IMR-90 (cell line): Measurements from ENCODE around the gene KITLG. TPM values are rescaled to one million over a fixed set of nuclear protein-coding genes. Genes with fewer than 3 reads are reported as not detected.

Experiments
- ATAC-seq: fragments of 200-7000 bp; cut with Tn5 transposase; 2 replicates; pipeline ENCODE4 v1.9.1; 2020; ENCODE audit warnings: low read depth, mild to moderate bottlenecking, moderate library complexity
- BruUV-seq: library from RNA; stranded (reverse); fragments of 400-500 nt; replicated peaks from 2 replicates; lab custom pipeline; 2021; lab: Mats Ljungman, UMichigan
- CTCF ChIA-PET: fragments of 300-600 bp; formaldehyde crosslinking; extraction: SDS; loops from one replicate; lab custom pipeline; 2021; ENCODE audit warnings: antibody characterized with exemption; lab: Yijun Ruan, JAX
- POLR2A ChIA-PET: fragments of 300-600 bp; sonication (Branson Sonifier 250); formaldehyde crosslinking; loops from one replicate; lab custom pipeline; 2022; ENCODE audit warnings: antibody characterized with exemption; ENCODE audit not compliant: unreplicated experiment; lab: Charles Lee
- DNase-seq: peaks from one replicate; pipeline ENCODE4 v3.0.0; 2013
- H2AFZ ChIP-seq: replicated peaks from 2 replicates; pipeline ENCODE3; 2013; ENCODE audit warnings: low read length, mild to moderate bottlenecking; ENCODE audit not compliant: poor library complexity
- H2AK5ac ChIP-seq: 2 replicates; pipeline ENCODE4 v1.6.1; 2013; ENCODE audit warnings: low read depth, low read length, inconsistent platforms
- H2AK9ac ChIP-seq: replicated peaks from 2 replicates; pipeline ENCODE3; 2013; ENCODE audit warnings: mild to moderate bottlenecking, low read depth, low read length, moderate library complexity; ENCODE audit not compliant: poor library complexity
- H2BK120ac ChIP-seq: 2 replicates; pipeline ENCODE4 v1.6.1; 2013; ENCODE audit warnings: low read depth, low read length, inconsistent platforms
- H2BK15ac ChIP-seq: 3 replicates; pipeline ENCODE4 v1.6.1; 2013; ENCODE audit warnings: low read depth, low read length, inconsistent platforms
- H2BK20ac ChIP-seq: 2 replicates; pipeline ENCODE4 v1.6.1; 2013; ENCODE audit warnings: low read depth, mild to moderate bottlenecking, inconsistent platforms, low read length, moderate library complexity
- H2BK5ac ChIP-seq: 2 replicates; pipeline ENCODE4 v1.6.1; 2013; ENCODE audit warnings: mild to moderate bottlenecking, low read depth, low read length, inconsistent platforms; ENCODE audit not compliant: poor library complexity, severe bottlenecking
- H3K14ac ChIP-seq: replicated peaks from 2 replicates; pipeline ENCODE4 v1.6.1; 2013; ENCODE audit warnings: low read depth, low read length, inconsistent platforms
- H3K18ac ChIP-seq: 2 replicates; pipeline ENCODE4 v1.6.1; 2013; ENCODE audit warnings: low read depth, low read length, control low read depth
- H3K23ac ChIP-seq: 2 replicates; pipeline ENCODE4 v1.6.1; 2013; ENCODE audit warnings: low read depth, low read length, inconsistent platforms
- H3K27ac ChIP-seq: 2 replicates; pipeline ENCODE4 v1.5.1; 2013; ENCODE audit warnings: mild to moderate bottlenecking, control low read depth, low read length; ENCODE audit not compliant: insufficient read depth
- H3K27me3 ChIP-seq: 2 replicates; pipeline ENCODE4 v1.6.1; 2013; ENCODE audit warnings: low read length; ENCODE audit not compliant: control insufficient read depth, insufficient read depth
- H3K36me3 ChIP-seq: 2 replicates; pipeline ENCODE4 v1.6.1; 2013; ENCODE audit warnings: low read length, mixed read lengths; ENCODE audit not compliant: control insufficient read depth, insufficient read depth
- H3K4ac ChIP-seq: 2 replicates; pipeline ENCODE4 v1.6.1; 2013; ENCODE audit warnings: low read depth, low read length, inconsistent platforms
- H3K4me1 ChIP-seq: 2 replicates; pipeline ENCODE4 v1.6.1; 2013; ENCODE audit warnings: low read length, mixed read lengths; ENCODE audit not compliant: control insufficient read depth, insufficient read depth
- H3K4me2 ChIP-seq: 2 replicates; pipeline ENCODE4 v1.6.1; 2013; ENCODE audit warnings: low read depth, mild to moderate bottlenecking, control low read depth, low read length, moderate library complexity
- H3K4me3 ChIP-seq: 2 replicates; pipeline ENCODE4 v1.5.1; 2013; ENCODE audit warnings: low read depth, mild to moderate bottlenecking, control low read depth, low read length, moderate library complexity; ENCODE audit not compliant: insufficient read depth
- H3K56ac ChIP-seq: 2 replicates; pipeline ENCODE4 v1.6.1; 2013; ENCODE audit warnings: low read length, inconsistent platforms; ENCODE audit not compliant: insufficient read depth; ENCODE audit errors: extremely low read depth
- H3K79me1 ChIP-seq, 2 experiments: 2 replicates each; pipeline ENCODE4 v1.6.1; 2013; ENCODE audit warnings: low read length in 2 of 2, inconsistent platforms in 1 of 2, low read depth in 1 of 2
- H3K9ac ChIP-seq: 2 replicates; pipeline ENCODE4 v1.6.1; 2013; ENCODE audit warnings: low read depth, low read length, control low read depth
- H3K9me1 ChIP-seq: 2 replicates; pipeline ENCODE4 v1.6.1; 2013; ENCODE audit warnings: low read length, inconsistent platforms; ENCODE audit not compliant: insufficient read depth
- H3K9me3 ChIP-seq: 2 replicates; pipeline ENCODE4 v1.6.1; 2013; ENCODE audit warnings: low read length; ENCODE audit not compliant: control insufficient read depth, insufficient read depth
- H4K20me1 ChIP-seq: 2 replicates; pipeline ENCODE4 v1.6.1; 2013; ENCODE audit warnings: low read length, inconsistent platforms; ENCODE audit not compliant: insufficient read depth
- H4K5ac ChIP-seq: 2 replicates; pipeline ENCODE4 v1.6.1; 2013; ENCODE audit warnings: mild to moderate bottlenecking, low read depth, low read length, control low read depth
- H4K8ac ChIP-seq, 2 experiments: 2 replicates each; pipeline ENCODE4 v1.6.1; 2013; ENCODE audit warnings: low read depth in 2 of 2, low read length in 2 of 2, control low read depth in 1 of 2, inconsistent platforms in 1 of 2
- H4K91ac ChIP-seq: 2 replicates; pipeline ENCODE4 v1.6.1; 2013; ENCODE audit warnings: low read depth, low read length, inconsistent platforms; ENCODE audit not compliant: insufficient read depth
- BHLHE40 ChIP-seq: fragments of 150-350 bp; IDR thresholded peaks from 2 replicates; pipeline ENCODE4 v1.6.1; 2016; ENCODE audit warnings: mild to moderate bottlenecking, low read depth, low read length
- CEBPB ChIP-seq: IDR thresholded peaks from 2 replicates; pipeline ENCODE4 v1.6.1; 2012; ENCODE audit warnings: low read depth, low read length, improper control_type of control experiment
- CHD1 ChIP-seq: IDR thresholded peaks from 2 replicates; pipeline ENCODE4 v1.6.1; 2012; ENCODE audit warnings: low read depth, low read length, improper control_type of control experiment
- FOS ChIP-seq: fragments of 150-350 bp; IDR thresholded peaks from 2 replicates; pipeline ENCODE4 v1.6.1; 2016; ENCODE audit warnings: low read depth, low read length
- MAZ ChIP-seq: IDR thresholded peaks from 2 replicates; pipeline ENCODE4 v1.6.1; 2012; ENCODE audit warnings: low read depth, mild to moderate bottlenecking, low read length, improper control_type of control experiment, moderate library complexity, borderline replicate concordance
- NFE2L2 ChIP-seq: fragments of 150-350 bp; IDR thresholded peaks from 2 replicates; pipeline ENCODE4 v1.6.1; 2016; ENCODE audit warnings: low read depth, mild to moderate bottlenecking, low read length
- POLR2A ChIP-seq: IDR thresholded peaks from 2 replicates; pipeline ENCODE4 v1.6.1; 2012; ENCODE audit warnings: mild to moderate bottlenecking, low read depth, low read length
- RFX5 ChIP-seq: IDR thresholded peaks from 2 replicates; pipeline ENCODE4 v1.8.0; 2012; ENCODE audit warnings: low read depth, mild to moderate bottlenecking, low read length, moderate library complexity
- WGBS, 2 experiments: methylation state at CpG; one replicate each; pipeline versions ENCODE4 v1.1.5 to v1.1.7; 2013; ENCODE audit warnings: missing lambda C conversion rate in 2 of 2; ENCODE audit not compliant: insufficient read length in 1 of 2; ENCODE audit errors: extremely low coverage in 2 of 2; 5-methylcytosine and 5-hydroxymethylcytosine counted together
- dilution Hi-C: fragments of 300-500 bp; cut with HindIII; formaldehyde crosslinking; loops from one replicate; pipeline ENCODE4 v1.14.3; 2018; ENCODE audit warnings: low sequenced_read_pairs; ENCODE audit not compliant: unreplicated experiment
- in situ Hi-C: fragments of 300-500 bp; cut with MboI; formaldehyde crosslinking; loops from 3 replicates; pipeline ENCODE4 v1.14.3; 2019; ENCODE audit warnings: low sequenced_read_pairs, inconsistent platforms, mixed read lengths
- intact Hi-C: fragments of 100-400 bp; cut with micrococcal nuclease; formaldehyde crosslinking; loops from 2 replicates; pipeline ENCODE4 v1.10.0; 2022
- polyA plus RNA-seq, 3 experiments: library from polyadenylated mRNA; depleted of rRNA; stranded (reverse); fragments of >200 nt; gene quantifications; 2 replicates each; pipeline ENCODE4 v1.2.3, GENCODE V29; 2012; ENCODE audit warnings: low replicate concordance in 1 of 3
- total RNA-seq: library from RNA; depleted of rRNA; stranded (reverse); fragments of >200 nt; gene quantifications from 2 replicates; pipeline ENCODE4 v1.2.3, GENCODE V29; 2012
- TF ChIP-seq, protein P1 (sequence below): conservative IDR thresholded peaks from 2 replicates; pipeline ENCODE4 v1.5.1; 2012; ENCODE audit warnings: mild to moderate bottlenecking, low read depth, low read length, improper control_type of control experiment
- TF ChIP-seq, protein P2 (sequence below): fragments of 150-350 bp; IDR thresholded peaks from 2 replicates; pipeline ENCODE4 v1.6.1; 2016; ENCODE audit warnings: low read depth, mild to moderate bottlenecking, low read length, moderate library complexity, borderline replicate concordance

The KITLG gene
- total and polyA plus RNA-seq, 2 of the 4 experiments (the other 2 are of a cell fraction) = 14.5 to 87.5 TPM

GRCh38 chr12:88578276-88579160 is 1.8 kb downstream of the KITLG start:
- ChIA-PET POLR2A (no interaction called here), CTCF (interaction anchor here (0.6 to 1.1 kb wide), 5 partner anchors 54 to 902 kb away, joined by 3 to 4 read pairs (median 3); no protein-coding TSS in a partner anchor)
- Histone ChIP-seq H3K9ac (peak overlapping the region; percentile 82), H3K27me3 (no peaks in the 10 kb centered on the region), H2BK120ac (peak overlapping the region; percentile 34; the same call in 1 of the 2 replicates), H3K18ac (peak overlapping the region; percentile 70; the same call in 1 of the 2 replicates), H4K20me1 (peaks cover 28% of the 10 kb centered on the region), H3K4me2 (peak overlapping the region; percentile 97), H2BK15ac (peak overlapping the region; percentile 9; the same call in 1 of the 3 replicates), H3K4ac (peak overlapping the region; percentile 22), H3K4me1 (peaks cover 8% of the 10 kb centered on the region), H2AFZ (peak overlapping the region; percentile 15), H4K91ac (no peak overlapping the region), H3K23ac (peak overlapping the region; percentile 82), H3K36me3 (peaks cover 2% of the 10 kb centered on the region; the same call in 1 of the 2 replicates), H4K8ac (peak overlapping the region in 1 of 2 experiments; percentile 10; a peak in 1 of 4 replicates), H4K5ac (peak overlapping the region; percentile 15; the same call in 1 of the 2 replicates), H3K14ac (peak overlapping the region; percentile 41), H3K56ac (peak overlapping the region; percentile 70; the same call in 1 of the 2 replicates), H3K27ac (peak overlapping the region; percentile 64), H3K9me3 (no peaks in the 10 kb centered on the region), H3K4me3 (peak overlapping the region; percentile 52), H2BK20ac (peak overlapping the region; percentile 9; the same call in 1 of the 2 replicates), H3K79me1 (peaks cover 5 to 34% of the 10 kb centered on the region in 2 experiments; a peak in 2 of 4 replicates), H3K9me1 (peaks cover 2% of the 10 kb centered on the region; the same call in 1 of the 2 replicates), H2AK9ac (no peak overlapping the region), H2AK5ac (no peak overlapping the region), H2BK5ac (peak overlapping the region; percentile 13)
- dilution Hi-C loops = loop anchor here (25.0 kb wide), 1 partner anchor 409 kb away; no protein-coding TSS in a partner anchor
- DNase-seq (no peak), ATAC-seq (no peak)
- TF ChIP-seq BHLHE40 = no peak
- no peak for TF ChIP-seq FOS
- no peak for TF ChIP-seq NFE2L2
- no peak for TF ChIP-seq RFX5
- TF ChIP-seq, protein P1, sequence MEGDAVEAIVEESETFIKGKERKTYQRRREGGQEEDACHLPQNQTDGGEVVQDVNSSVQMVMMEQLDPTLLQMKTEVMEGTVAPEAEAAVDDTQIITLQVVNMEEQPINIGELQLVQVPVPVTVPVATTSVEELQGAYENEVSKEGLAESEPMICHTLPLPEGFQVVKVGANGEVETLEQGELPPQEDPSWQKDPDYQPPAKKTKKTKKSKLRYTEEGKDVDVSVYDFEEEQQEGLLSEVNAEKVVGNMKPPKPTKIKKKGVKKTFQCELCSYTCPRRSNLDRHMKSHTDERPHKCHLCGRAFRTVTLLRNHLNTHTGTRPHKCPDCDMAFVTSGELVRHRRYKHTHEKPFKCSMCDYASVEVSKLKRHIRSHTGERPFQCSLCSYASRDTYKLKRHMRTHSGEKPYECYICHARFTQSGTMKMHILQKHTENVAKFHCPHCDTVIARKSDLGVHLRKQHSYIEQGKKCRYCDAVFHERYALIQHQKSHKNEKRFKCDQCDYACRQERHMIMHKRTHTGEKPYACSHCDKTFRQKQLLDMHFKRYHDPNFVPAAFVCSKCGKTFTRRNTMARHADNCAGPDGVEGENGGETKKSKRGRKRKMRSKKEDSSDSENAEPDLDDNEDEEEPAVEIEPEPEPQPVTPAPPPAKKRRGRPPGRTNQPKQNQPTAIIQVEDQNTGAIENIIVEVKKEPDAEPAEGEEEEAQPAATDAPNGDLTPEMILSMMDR = no peak
- no peak for TF ChIP-seq CHD1
- TF ChIP-seq POLR2A = no peak
- TF ChIP-seq CEBPB = no peak
- TF ChIP-seq, protein P2, sequence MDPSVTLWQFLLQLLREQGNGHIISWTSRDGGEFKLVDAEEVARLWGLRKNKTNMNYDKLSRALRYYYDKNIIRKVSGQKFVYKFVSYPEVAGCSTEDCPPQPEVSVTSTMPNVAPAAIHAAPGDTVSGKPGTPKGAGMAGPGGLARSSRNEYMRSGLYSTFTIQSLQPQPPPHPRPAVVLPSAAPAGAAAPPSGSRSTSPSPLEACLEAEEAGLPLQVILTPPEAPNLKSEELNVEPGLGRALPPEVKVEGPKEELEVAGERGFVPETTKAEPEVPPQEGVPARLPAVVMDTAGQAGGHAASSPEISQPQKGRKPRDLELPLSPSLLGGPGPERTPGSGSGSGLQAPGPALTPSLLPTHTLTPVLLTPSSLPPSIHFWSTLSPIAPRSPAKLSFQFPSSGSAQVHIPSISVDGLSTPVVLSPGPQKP = no peak
- no peak for TF ChIP-seq MAZ
- intact Hi-C loops = loop anchor here (1.0 to 2.0 kb wide), 2 partner anchors 254 to 424 kb away; no protein-coding TSS in a partner anchor
- BruUV-seq = TSS peak; percentile 30
- in situ Hi-C loops = loop anchor here (25.0 kb wide), 1 partner anchor 409 kb away; no protein-coding TSS in a partner anchor
- WGBS, 2 experiments = 29% methylated on average over 2 of the region's 12 CpGs; no CpG with 5 or more reads in 1 of the 2 experiments
